Measurements from ENCODE around the gene TENM4. TPM values are rescaled to one million over a fixed set of nuclear protein-coding genes. Genes with fewer than 3 reads are reported as not detected.

Gene TENM4
- total RNA-seq, 1 experiment from 2014 or later = 25.0 TPM

GRCh38 chr11:78782725-78783124 is 658.1 kb downstream of the TENM4 start (continued):
- TF ChIP-seq ATF2 (CRISPR knock-in tag; IDR thresholded peaks at IDR 0.05; ENCODE audit: borderline replicate concordance, low read depth) = no peak
- no peak for TF ChIP-seq ZNF317 (CRISPR knock-in tag; IDR thresholded peaks at IDR 0.05; ENCODE audit: borderline replicate concordance, low read depth)

GRCh38 chr11:78780889-78781288 is 659.9 kb downstream of the TENM4 start:
- ChIA-PET POLR2A (no interaction called here), CTCF (no interaction called here)
- no peaks in the 10 kb centered on the region for H3K27me3 Mint-ChIP-seq (ENCODE audit: low read depth)
- no peaks in the 10 kb centered on the region for H3K9me3 Mint-ChIP-seq
- no peak overlapping the region for H3K4me3 Mint-ChIP-seq
- H3K4me1 Mint-ChIP-seq = peaks cover 23% of the 10 kb centered on the region
- TF ChIP-seq NFATC4 (CRISPR knock-in tag; IDR thresholded peaks at IDR 0.05) (no peak), AFF4 (CRISPR knock-in tag; IDR thresholded peaks at IDR 0.05; ENCODE audit: borderline replicate concordance) (no peak), TEAD1 (CRISPR knock-in tag; IDR thresholded peaks at IDR 0.05) (no peak), ZBTB43 (CRISPR knock-in tag; IDR thresholded peaks at IDR 0.05) (no peak)
- no peak overlapping the region for H3K27ac Mint-ChIP-seq
- no peaks in the 10 kb centered on the region for H3K36me3 Mint-ChIP-seq
- DNase-seq (ENCODE audit: low spot score) (no peak), ATAC-seq (no peak)

DNA sequence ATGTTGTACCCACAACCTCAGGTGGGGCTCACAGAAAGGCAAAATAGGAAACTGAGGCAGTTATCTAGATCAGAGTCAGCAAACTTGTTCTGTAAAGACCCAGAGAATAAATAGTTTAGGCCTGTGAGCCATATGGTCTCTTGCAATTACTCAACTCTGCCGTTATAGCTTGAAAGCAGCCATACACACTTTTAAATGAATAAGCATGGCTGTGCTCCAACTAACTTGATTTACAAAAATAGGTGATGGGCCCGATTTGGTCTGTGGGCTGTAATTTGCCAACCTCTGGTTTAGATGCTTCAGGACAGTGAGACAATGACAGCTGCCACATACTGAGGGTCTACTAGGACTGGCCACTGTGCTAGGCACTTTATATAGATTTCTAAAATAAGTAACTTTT is 667.3 kb downstream of the TENM4 start:
- ATAC-seq (no peak), DNase-seq (ENCODE audit: low spot score) (no peak)
- Mint-ChIP-seq H3K4me3 (no peak overlapping the region), H3K27ac (no peak overlapping the region), H3K36me3 (no peaks in the 10 kb centered on the region), H3K9me3 (no peaks in the 10 kb centered on the region), H3K4me1 (no peaks in the 10 kb centered on the region), H3K27me3 (ENCODE audit: low read depth) (no peaks in the 10 kb centered on the region)
- POLR2A ChIA-PET = no interaction called here
- CTCF ChIA-PET = no interaction called here
- TF ChIP-seq, protein P1, sequence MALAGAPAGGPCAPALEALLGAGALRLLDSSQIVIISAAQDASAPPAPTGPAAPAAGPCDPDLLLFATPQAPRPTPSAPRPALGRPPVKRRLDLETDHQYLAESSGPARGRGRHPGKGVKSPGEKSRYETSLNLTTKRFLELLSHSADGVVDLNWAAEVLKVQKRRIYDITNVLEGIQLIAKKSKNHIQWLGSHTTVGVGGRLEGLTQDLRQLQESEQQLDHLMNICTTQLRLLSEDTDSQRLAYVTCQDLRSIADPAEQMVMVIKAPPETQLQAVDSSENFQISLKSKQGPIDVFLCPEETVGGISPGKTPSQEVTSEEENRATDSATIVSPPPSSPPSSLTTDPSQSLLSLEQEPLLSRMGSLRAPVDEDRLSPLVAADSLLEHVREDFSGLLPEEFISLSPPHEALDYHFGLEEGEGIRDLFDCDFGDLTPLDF (CRISPR knock-in tag; IDR thresholded peaks at IDR 0.05) = no peak
- no peak for TF ChIP-seq ZNF423 (CRISPR knock-in tag; IDR thresholded peaks at IDR 0.05)
- TF ChIP-seq IRF2 (CRISPR knock-in tag; IDR thresholded peaks at IDR 0.05; ENCODE audit: borderline replicate concordance, low read depth) = no peak
- TF ChIP-seq ZBTB21 (CRISPR knock-in tag; IDR thresholded peaks at IDR 0.05; ENCODE audit: borderline replicate concordance) = no peak
- no peak for TF ChIP-seq MXD4 (CRISPR knock-in tag; IDR thresholded peaks at IDR 0.05; ENCODE audit: borderline replicate concordance)
- TF ChIP-seq CTCF (IDR thresholded peaks at IDR 0.05) = no peak
- TF ChIP-seq, protein P2, sequence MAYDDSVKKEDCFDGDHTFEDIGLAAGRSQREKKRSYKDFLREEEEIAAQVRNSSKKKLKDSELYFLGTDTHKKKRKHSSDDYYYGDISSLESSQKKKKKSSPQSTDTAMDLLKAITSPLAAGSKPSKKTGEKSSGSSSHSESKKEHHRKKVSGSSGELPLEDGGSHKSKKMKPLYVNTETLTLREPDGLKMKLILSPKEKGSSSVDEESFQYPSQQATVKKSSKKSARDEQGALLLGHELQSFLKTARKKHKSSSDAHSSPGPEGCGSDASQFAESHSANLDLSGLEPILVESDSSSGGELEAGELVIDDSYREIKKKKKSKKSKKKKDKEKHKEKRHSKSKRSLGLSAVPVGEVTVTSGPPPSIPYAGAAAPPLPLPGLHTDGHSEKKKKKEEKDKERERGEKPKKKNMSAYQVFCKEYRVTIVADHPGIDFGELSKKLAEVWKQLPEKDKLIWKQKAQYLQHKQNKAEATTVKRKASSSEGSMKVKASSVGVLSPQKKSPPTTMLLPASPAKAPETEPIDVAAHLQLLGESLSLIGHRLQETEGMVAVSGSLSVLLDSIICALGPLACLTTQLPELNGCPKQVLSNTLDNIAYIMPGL (CRISPR knock-in tag; IDR thresholded peaks at IDR 0.05) = no peak
- no peak for TF ChIP-seq ZNF416 (CRISPR knock-in tag; IDR thresholded peaks at IDR 0.05)
- TF ChIP-seq, protein P3, sequence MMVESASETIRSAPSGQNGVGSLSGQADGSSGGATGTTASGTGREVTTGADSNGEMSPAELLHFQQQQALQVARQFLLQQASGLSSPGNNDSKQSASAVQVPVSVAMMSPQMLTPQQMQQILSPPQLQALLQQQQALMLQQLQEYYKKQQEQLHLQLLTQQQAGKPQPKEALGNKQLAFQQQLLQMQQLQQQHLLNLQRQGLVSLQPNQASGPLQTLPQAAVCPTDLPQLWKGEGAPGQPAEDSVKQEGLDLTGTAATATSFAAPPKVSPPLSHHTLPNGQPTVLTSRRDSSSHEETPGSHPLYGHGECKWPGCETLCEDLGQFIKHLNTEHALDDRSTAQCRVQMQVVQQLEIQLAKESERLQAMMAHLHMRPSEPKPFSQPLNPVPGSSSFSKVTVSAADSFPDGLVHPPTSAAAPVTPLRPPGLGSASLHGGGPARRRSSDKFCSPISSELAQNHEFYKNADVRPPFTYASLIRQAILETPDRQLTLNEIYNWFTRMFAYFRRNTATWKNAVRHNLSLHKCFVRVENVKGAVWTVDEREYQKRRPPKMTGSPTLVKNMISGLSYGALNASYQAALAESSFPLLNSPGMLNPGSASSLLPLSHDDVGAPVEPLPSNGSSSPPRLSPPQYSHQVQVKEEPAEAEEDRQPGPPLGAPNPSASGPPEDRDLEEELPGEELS (CRISPR knock-in tag; IDR thresholded peaks at IDR 0.05) = no peak
- TF ChIP-seq, protein P4, sequence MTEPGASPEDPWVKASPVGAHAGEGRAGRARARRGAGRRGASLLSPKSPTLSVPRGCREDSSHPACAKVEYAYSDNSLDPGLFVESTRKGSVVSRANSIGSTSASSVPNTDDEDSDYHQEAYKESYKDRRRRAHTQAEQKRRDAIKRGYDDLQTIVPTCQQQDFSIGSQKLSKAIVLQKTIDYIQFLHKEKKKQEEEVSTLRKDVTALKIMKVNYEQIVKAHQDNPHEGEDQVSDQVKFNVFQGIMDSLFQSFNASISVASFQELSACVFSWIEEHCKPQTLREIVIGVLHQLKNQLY (CRISPR knock-in tag; IDR thresholded peaks at IDR 0.05) = no peak
- no peak for TF ChIP-seq SMAD4 (CRISPR knock-in tag; IDR thresholded peaks at IDR 0.05)

Data from WTC11 (cell line).